Measurements from ENCODE around the gene DDX10. TPM values are rescaled to one million over a fixed set of nuclear protein-coding genes. Genes with fewer than 3 reads are reported as not detected.
"Not testable (repeated sequence)": the region's sequence is repeated elsewhere in the genome, so short reads cannot be mapped to it uniquely, and the experiment has no call there.

Gene DDX10
- total and polyA plus RNA-seq, 8 donors, result 11.6 to 22.6 (median 17.6) TPM

DNA sequence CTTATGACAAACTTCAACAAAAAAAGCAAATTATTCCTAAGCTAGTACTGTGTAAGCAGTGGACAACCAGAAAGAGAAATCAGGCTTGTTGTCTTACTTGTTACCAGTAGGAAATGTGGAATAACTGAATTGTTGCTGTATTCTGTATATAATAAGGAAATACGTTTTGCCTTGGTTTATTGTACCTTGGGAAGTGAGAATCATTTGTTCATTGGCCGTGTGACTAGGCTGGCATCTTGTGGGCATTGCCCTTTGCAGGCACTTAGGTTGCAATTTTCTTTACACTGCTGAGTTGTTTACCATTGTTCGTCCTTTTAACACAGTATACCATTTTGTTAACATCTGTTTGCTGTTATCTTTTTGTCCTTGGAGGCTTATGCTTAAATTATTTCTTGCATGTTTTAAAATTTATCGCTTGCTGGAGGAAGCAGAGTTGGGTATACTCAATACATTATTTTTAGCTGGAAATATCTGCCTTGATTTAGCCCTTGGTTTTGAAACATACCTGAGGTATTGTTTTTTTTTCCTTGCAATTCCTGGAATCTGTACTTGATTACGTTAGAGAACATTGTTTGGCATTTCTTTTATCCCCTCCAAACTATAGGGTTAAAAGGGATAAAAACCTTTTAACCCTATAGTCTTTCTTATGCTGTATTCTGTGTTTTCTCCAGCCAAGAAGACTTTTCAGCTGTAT, 109.3 kb downstream of the DDX10 start:
- H3K27me3 ChIP-seq, result no peaks in the 10 kb centered on the region
- TF ChIP-seq CTCF (IDR thresholded peaks at IDR 0.05) (no peak), EP300 (IDR thresholded peaks at IDR 0.05) (no peak), POLR2A (IDR thresholded peaks at IDR 0.05) (no peak)
- H3K4me1 ChIP-seq, result no peaks in the 10 kb centered on the region
- no peak overlapping the region for H3K4me3 ChIP-seq
- no peak overlapping the region for H3K27ac ChIP-seq
- DNase-seq, result no peak
- intact Hi-C loops (cut with DNase I; ENCODE audit: low total_unique reads), result no loop called here
- 69 to 79% (median 77%) methylated on average over 5 of the region's 5 CpGs for WGBS, 5 donors
- no peaks in the 10 kb centered on the region for H3K9me3 ChIP-seq
- no peaks in the 10 kb centered on the region for H3K36me3 ChIP-seq

- intact Hi-C loops (cut with DNase I; ENCODE audit: low total_unique reads), result no loop called here
- Histone ChIP-seq H3K4me3 (no peak overlapping the region), H3K27me3 (no peaks in the 10 kb centered on the region), H3K36me3 (no peaks in the 10 kb centered on the region), H3K9me3 (no peaks in the 10 kb centered on the region), H3K27ac (no peak overlapping the region), H3K4me1 (no peaks in the 10 kb centered on the region)
- WGBS, 5 donors, result 89 to 100% (median 94%) methylated on average over 1 of the region's 1 CpG
- no peak for TF ChIP-seq CTCF (IDR thresholded peaks at IDR 0.05)
- no peak for TF ChIP-seq POLR2AphosphoS5 (IDR thresholded peaks at IDR 0.05)
- TF ChIP-seq POLR2A (IDR thresholded peaks at IDR 0.05), result no peak
- TF ChIP-seq EP300 (IDR thresholded peaks at IDR 0.05), result no peak
- no peak for DNase-seq
Measured at GRCh38 chr11:108775324-108775723, 110.5 kb downstream of the DDX10 start.

- H3K4me1 ChIP-seq, result not testable (repeated sequence)
Measured at GRCh38 chr11:108779147-108779546, 114.3 kb downstream of the DDX10 start.

GRCh38 chr11:108780119-108780518, 115.2 kb downstream of the DDX10 start:
- Histone ChIP-seq H3K4me1 (no peaks in the 10 kb centered on the region), H3K27ac (no peak overlapping the region), H3K27me3 (no peaks in the 10 kb centered on the region), H3K9me3 (peaks cover 0 to 8% (median 0%) of the 10 kb centered on the region in 4 donors), H3K36me3 (no peaks in the 10 kb centered on the region), H3K4me3 (no peak overlapping the region)
- no peak for DNase-seq
- 70 to 95% (median 85%) methylated on average over 1 of the region's 1 CpG for WGBS, 5 donors
- intact Hi-C loops (cut with DNase I; ENCODE audit: low total_unique reads), result no loop called here
- TF ChIP-seq POLR2A (IDR thresholded peaks at IDR 0.05), result no peak
- no peak for TF ChIP-seq POLR2AphosphoS5 (IDR thresholded peaks at IDR 0.05)
- no peak for TF ChIP-seq CTCF (IDR thresholded peaks at IDR 0.05)
- TF ChIP-seq EP300 (IDR thresholded peaks at IDR 0.05), result no peak

More at GRCh38 chr11:108779147-108779546, 114.3 kb downstream of the DDX10 start:
- H3K36me3 ChIP-seq; H3K27ac ChIP-seq; H3K4me3 ChIP-seq; DNase-seq; H3K9me3 ChIP-seq; H3K27me3 ChIP-seq; intact Hi-C loops (cut with DNase I; ENCODE audit: low total_unique reads): not testable (repeated sequence)
- 79 to 92% (median 90%) methylated on average over 4 of the region's 4 CpGs for WGBS, 5 donors

GRCh38 chr11:108781946-108782345, 117.1 kb downstream of the DDX10 start:
- peaks cover 0 to 8% (median 0%) of the 10 kb centered on the region in 4 donors for H3K9me3 ChIP-seq
- TF ChIP-seq CTCF (IDR thresholded peaks at IDR 0.05), result no peak
- no peak for TF ChIP-seq POLR2AphosphoS5 (IDR thresholded peaks at IDR 0.05)
- TF ChIP-seq POLR2A (IDR thresholded peaks at IDR 0.05), result no peak
- no peak for TF ChIP-seq EP300 (IDR thresholded peaks at IDR 0.05)
- WGBS, 5 donors, result 76 to 93% (median 82%) methylated on average over 2 of the region's 2 CpGs

More at GRCh38 chr11:108781946-108782345, 117.1 kb downstream of the DDX10 start:
- intact Hi-C loops (cut with DNase I; ENCODE audit: low total_unique reads), result no loop called here
- Histone ChIP-seq H3K4me1 (no peaks in the 10 kb centered on the region), H3K27me3 (no peaks in the 10 kb centered on the region), H3K4me3 (no peak overlapping the region), H3K27ac (no peak overlapping the region), H3K36me3 (no peaks in the 10 kb centered on the region)
- no peak for DNase-seq
